ENCODE data around the gene ESR1. TPM values are rescaled to one million over a fixed set of nuclear protein-coding genes. Genes with fewer than 3 reads are reported as not detected.

Gene ESR1
- total RNA-seq, 1 experiment from 2014 or later: not detected

GRCh38 chr6:151760486-151760885 is 47.0 kb upstream of the ESR1 start:
- no peak for TF ChIP-seq CTCF (conservative IDR thresholded peaks at IDR 0.05)
- Histone ChIP-seq H3K14ac (ENCODE audit: insufficient read depth, low read length) (no peak overlapping the region), H2BK15ac (ENCODE audit: low read depth, low read length) (no peak overlapping the region), H2AK5ac (ENCODE audit: insufficient read length, low read length) (no peak overlapping the region), H4K20me1 (ENCODE audit: control insufficient read depth, insufficient read depth, insufficient read length) (no peaks in the 10 kb centered on the region), H3K56ac (ENCODE audit: insufficient read length, low read depth, low read length) (no peak overlapping the region), H3K4me2 (ENCODE audit: insufficient read depth, insufficient read length, low read length) (no peak overlapping the region), H4K91ac (ENCODE audit: insufficient read length, low read depth, low read length) (no peak overlapping the region), H3K27ac (ENCODE audit: insufficient read length, low read depth, low read length) (no peak overlapping the region), H3K9me3 (ENCODE audit: control insufficient read depth, low read depth, low read length) (no peaks in the 10 kb centered on the region), H3K23me2 (ENCODE audit: insufficient read length, low read depth, low read length, poor library complexity, severe bottlenecking) (no peaks in the 10 kb centered on the region), H2BK12ac (ENCODE audit: insufficient read length, low read depth, low read length) (no peak overlapping the region), H3K4ac (ENCODE audit: low read depth, low read length) (no peak overlapping the region), H3T11ph (ENCODE audit: low read length) (no peak overlapping the region), H2AFZ (ENCODE audit: low read length) (no peak overlapping the region), H3K79me1 (ENCODE audit: insufficient read depth, low read depth, low read length, poor library complexity, severe bottlenecking) (no peaks in the 10 kb centered on the region), H3K23ac (ENCODE audit: insufficient read length, low read depth, low read length) (no peak overlapping the region), H4K8ac (replicated peaks; ENCODE audit: insufficient read length, low read depth, low read length) (no peak overlapping the region), H3K27me3 (ENCODE audit: insufficient read depth, low read length) (no peaks in the 10 kb centered on the region), H3K18ac (ENCODE audit: insufficient read length, low read depth, low read length) (no peak overlapping the region), H3K79me2 (ENCODE audit: insufficient read depth, low read length) (no peaks in the 10 kb centered on the region), H2BK5ac (ENCODE audit: insufficient read length, low read length) (no peak overlapping the region), H2BK120ac (ENCODE audit: low read depth, low read length, poor library complexity, severe bottlenecking) (no peak overlapping the region), H4K5ac (ENCODE audit: insufficient read length, low read depth, low read length) (no peak overlapping the region), H3K9ac (ENCODE audit: extremely low read depth, insufficient read length, low read length) (no peak overlapping the region), H2BK20ac (ENCODE audit: low read depth, low read length, poor library complexity, severe bottlenecking) (no peak overlapping the region), H3K4me1 (ENCODE audit: insufficient read depth, low read length) (no peaks in the 10 kb centered on the region)
- Mint-ChIP-seq H3K27ac (no peak overlapping the region; a peak in 1 of 7 replicates), H3K4me3 (no peak overlapping the region), H3K4me1 (peaks cover 15 to 18% of the 10 kb centered on the region in 2 experiments), H3K27me3 (ENCODE audit: low read depth) (no peaks in the 10 kb centered on the region), H3K36me3 (ENCODE audit: insufficient read depth in 1 of 3, low read depth in 3 of 3) (no peaks in the 10 kb centered on the region), H3K9me3 (no peaks in the 10 kb centered on the region)
- no CpG with 5 or more reads among the region's 7 CpGs for WGBS (ENCODE audit: extremely low coverage, insufficient read length, low lambda C conversion rate)
- DNase-seq: no peak
